ENCODE measurements around the gene ARHGAP10.

The ARHGAP10 gene

DNA sequence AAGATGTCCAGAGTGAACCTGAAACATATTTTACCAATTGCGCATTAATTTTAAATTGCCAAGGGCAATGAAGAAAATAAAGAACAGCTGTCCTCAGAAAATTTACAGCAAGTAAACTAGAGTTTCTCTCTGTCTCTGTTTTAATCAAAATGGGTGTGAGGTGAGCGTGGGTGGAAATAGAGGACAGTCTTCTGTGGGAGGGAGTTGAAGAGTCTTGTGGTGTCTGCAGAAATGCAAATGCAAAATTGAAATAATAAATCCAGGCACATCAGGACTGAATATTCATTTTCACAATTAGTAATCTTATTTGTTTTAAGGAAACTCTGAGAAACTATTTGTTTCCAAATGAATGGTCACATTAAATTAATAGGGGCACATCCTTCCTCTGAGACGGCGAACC lies 192.0 kb downstream of the ARHGAP10 start:
- no peak for DNase-seq

DNA sequence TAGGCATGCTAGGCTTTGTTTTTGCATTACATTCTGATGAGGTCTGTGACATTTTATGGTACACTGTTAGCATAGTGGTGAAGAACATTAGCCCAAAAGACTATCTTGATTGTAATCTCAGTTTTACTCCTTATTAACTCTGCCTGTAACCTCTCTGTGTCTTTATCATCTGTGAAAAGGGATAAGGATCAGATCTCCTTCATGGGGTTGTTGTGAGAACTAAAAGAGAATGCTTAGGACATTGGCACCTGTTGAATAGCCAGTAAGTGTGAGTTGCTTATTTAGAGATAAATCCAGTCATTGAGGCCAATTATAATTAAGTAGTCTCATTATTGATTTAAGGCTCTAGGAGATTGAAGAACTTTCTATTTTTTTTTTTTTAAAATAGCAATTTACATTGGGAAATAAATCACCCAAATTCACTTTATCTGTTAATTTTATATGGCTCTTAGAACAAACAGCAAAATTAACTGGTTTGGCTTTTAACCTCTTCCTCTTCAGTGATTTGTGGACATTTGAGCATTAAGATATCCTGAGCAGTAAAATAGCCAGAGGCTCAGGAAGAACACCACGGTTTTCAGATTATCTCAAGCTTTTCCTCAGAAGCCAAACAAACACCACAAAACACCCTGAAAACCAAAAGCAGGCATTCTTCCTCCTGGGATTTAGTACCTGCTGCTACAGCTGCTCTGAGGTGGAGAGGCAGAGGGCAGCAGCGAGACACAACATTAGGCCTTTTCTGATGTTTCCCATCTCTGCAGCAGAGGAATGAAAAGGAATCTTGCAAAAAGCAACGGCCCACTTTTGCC lies 192.9 kb downstream of the ARHGAP10 start:
- no peak for DNase-seq

DNA sequence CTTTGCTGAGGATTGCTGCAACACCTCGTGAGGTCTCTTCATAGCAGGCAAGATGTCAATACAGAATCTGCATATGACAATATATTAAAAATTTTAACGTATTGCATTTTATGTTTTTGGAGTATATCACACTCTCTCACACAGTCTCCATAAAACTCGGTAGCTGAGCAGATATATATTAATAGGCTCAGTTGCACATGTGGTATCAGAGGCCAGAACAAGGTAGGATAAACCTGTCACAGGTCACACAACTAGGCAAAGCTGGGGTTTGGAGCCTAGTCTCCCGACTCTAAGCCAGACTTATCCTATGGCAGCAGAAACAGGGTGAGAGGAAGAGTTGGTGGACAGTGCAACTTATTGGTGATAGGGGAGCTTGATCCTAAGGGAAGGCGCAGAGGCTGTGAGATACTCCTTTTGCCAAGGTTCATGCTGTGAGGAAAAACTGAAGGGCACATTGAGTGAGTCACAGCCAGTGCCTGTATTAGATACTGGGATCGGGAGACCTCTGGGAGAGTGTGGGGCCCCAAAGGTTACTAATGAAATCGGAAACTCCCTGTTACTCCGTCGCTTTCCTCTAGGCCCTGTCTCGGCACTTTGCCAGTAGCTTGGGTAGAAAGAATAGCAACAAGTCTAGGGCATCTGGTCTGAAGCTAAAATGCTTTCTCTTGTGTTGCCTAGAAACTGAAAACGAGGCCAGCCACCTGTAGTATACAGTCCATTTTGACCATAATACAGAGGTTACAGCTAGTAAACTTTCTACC lies 195.7 kb downstream of the ARHGAP10 start:
- DNase-seq = no peak

DNA sequence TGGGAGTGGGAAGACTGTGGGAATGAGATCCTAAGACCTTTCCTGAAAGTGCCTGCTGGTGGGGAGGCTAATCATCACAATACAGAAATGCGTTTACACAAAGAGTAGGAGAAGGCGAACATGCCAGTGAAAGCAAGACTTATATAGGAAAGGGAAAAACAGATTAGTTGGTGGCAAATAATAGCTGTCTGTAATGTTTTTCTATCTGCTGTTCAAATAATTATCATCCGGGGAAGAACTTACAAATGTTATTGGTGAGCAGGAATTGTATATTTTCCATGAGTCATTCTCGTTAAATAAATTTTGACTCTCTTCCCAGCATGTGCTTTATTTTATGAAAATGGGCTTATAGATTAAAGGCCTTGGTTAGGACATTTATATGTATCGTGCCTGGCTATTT lies 196.5 kb downstream of the ARHGAP10 start:
- no peak for DNase-seq

DNA sequence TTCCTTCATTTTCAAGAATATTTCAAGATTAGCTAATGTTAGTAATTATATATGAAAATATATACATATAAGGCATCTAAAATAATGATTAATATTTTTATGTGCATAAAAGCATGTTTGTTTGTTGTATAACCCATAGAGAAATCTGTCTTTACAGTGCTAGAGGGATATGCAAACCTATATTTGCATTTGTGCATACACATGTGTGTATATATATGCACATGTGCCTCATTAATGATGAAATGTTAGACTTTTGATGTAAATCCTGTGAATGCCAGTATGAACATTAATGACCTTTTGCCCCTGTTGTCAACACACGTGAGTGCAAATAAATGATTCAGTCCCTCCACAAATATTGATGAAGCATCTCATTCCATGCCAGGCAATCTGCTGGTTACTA lies 197.9 kb downstream of the ARHGAP10 start:
- DNase-seq = no peak

DNA sequence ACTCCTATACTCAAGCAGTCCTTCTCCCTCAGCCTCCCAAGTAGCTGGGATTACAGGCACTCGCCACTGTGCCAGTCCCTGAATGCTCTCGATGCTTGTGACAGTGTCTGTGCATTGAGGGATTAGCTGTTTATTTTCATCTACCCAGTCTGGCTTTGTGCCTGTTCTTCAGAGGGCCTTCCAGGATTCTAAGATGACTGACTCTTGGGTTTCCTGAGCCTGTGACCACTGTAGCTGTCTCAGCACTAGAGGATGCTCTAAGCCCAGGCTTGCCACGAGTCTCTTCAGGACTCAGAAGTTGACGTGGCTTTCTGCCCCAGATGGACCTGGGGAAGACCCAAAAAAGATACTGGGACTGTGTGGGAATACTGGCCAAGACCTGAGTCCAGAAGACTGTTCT lies 201.4 kb downstream of the ARHGAP10 start:
- no peak for DNase-seq

DNA sequence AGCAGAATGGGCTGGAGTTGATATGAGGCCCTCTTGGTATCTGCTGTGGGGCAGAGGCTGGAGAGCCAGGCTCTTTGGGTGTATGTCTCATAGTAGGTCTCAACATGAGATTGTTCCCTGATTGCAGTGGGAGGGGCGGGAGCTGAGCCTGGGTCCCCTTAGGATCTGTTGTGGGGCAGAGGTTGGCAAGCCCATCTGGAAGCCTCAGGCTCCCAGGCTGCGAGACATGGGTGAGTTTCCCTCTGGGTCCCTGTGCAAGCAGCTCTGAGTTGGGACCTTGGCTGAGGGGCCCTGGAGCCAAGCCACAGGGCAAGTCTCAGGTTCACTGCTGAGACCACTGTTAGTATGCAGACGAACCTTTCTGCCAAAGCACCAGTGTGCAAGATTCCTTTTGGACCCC lies 201.9 kb downstream of the ARHGAP10 start:
- no peak for DNase-seq

DNA sequence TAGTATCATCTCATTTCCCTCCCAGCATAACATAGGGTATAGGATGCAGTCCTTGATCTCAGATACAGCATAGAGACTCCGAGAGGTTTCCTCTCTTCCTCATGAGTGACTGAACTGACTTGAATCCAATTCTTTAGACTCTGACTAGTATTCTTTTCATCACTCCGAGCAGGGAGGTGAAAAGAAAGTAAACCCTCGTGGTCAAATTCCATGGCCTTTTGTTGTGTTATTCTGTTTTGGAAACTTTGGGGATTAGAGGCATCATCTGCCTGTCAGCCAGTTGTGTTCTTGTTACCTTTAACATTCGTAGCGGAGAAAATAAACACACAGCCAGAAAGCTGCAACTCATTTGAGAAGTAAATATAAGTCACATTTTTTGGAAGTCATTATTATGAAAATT lies 206.6 kb downstream of the ARHGAP10 start:
- no peak for DNase-seq

DNA sequence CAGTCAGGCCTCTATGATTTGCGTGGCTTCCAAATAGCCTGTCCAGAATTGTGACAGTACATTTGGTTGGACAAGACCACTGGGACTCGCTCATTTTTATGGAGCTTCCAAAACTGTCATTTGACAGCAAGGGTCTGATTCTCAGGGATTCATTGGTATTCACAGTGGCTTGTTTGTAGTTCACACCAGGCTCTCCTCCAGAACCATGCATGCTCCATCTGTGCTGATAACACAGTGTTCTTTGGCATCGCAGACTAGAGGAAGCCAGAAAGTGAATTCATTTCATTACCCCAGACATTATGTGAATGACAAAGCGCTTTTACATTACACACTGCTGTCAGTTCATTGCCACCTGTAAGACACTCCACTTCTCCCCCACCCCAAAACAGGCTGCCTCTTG lies 208.3 kb downstream of the ARHGAP10 start:
- DNase-seq = no peak

DNA sequence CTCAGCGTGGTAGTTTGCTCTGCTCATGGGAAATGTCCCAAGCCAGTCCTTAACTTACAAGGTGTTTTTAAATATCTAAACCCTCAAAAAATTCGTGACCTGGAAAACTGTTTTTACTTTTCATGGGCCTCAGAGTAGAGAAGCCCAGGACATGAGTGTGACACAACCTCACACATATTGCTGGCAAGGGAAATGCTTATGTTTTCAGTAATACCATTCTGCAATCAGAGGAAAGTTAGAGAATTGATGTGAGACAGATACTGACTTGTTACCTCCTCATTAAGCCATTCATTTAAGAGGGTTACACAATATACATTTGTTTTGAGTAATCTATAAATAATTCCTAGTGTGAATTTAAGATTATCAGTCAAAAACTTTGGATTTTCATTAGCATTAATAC lies 209.5 kb downstream of the ARHGAP10 start:
- DNase-seq = no peak

DNA sequence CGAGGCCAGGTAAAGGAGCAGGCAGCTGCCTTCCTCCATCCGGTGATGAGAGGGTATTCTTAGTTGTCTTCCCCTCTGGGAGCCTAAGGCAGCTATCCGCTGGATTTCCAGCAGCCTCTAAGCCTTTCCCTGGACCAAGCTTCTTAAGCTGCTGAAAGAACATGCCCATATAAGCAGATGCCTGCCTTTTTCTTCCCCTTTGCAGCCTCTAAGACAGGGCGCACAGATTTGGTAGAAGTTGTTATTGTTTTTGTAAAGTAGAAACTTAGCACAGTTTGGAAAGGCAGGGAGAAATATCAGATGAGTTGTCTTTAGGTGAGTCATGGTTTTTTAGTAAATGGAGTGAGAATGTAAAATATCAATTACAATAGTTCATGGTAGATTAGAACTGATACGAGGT lies 210.8 kb downstream of the ARHGAP10 start:
- no peak for DNase-seq

DNA sequence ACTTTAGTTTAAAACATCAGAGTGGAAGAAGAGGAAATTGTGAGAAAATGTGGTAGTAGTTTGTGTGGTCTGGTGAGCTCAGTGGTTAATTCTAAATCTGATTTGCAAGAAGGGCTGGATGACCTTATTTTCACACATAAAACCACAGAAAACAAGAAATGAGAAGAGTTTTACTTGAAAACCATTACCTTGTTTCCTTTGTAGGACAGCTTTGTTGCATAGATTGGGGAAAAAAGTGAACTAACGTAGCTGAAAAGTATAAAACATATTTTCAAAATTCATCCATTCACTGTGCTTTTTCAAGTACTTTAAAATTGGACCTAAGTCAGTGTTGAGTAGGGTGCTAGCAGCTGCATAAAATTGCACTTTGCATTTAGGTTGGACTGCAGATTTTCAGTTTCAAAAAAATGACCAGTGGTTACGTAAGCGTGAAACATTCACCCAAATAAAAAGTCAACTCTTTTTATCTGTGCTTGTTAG lies 211.3 kb downstream of the ARHGAP10 start:
- DNase-seq = peak; percentile 27

DNA sequence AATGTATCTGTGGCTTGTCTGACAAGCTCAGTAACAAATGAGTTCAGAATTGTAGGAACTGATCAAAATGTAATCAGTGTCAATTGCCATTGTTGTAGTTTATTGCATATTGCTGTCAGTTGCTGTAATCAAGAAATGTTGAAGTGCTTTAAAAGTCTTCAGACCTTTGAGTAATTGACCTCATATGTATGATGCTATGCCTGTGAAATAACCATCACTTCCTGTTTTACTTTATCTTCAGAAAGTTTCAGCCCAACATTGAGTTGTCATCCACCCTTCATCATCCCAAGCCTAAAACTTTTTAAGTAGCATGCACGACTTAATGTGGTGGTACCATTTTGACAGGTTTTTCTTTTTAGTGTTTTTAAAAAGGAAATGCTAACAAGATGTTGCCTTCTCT lies 212.4 kb downstream of the ARHGAP10 start:
- DNase-seq = no peak

DNA sequence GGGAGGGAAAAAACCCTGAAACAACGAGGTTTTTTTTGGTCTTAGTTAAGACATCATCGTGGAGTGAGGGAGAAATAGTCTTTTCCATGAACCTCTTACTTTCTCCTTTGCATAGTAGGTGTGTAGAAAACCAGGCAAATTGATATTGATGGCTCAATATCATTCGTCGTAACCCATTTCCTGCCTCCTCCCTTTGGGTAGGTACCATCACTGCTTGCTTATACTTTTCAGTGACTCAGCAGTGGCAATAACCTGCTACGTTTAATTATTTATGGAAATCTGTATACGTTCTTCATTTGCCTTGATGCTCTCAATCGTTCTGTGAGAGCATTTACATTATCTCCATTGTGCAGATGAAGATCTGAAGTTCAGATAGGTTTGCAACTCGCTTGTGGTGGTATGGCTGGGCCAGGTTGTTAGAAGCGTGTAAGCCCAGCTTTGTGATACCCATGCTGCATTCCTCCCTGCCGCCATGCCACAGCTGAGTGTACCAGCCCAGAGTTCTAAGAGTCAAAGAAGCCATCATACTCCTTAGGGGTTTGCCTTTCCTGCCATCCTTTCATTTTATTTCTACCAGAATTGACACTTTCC lies 212.9 kb downstream of the ARHGAP10 start:
- no peak for DNase-seq

DNA sequence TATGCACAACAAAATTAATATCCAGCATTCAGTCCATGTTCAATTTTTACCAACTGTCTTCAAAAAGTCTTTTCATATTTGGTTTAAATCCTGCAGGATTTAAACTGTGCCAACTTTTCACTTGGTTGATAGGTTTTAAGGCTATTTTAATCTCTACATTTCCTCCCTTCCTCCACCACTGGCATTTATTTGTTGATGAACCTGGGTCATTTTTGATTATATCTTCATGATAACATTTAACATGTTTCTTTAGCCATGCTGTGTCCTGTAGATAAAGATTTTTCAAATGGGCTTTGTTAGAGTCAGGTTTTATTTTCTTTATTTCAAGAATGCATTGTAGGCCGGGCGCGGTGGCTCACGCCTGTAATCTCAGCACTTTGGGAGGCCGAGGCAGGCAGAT lies 216.4 kb downstream of the ARHGAP10 start:
- no peak for DNase-seq

DNA sequence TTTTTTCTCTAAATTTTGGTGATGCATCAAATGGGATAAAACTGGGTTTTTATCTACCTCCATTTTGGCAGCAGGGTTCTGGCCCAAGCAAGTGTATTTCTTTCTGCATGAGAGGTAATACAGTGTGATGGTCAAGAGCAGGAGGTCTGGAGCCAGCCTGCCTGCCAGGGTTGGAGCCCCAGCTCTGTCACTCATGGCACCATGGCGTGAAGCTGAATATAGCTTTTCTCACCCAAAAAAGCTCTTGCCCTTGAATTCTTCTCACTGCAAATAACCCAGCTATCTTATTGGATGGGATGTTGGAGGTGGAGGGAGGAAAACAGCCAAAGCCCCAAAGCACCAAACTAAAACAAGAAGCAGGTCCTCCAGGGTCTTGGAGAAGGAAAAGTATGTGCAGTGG lies 218.4 kb downstream of the ARHGAP10 start:
- no peak for DNase-seq

DNA sequence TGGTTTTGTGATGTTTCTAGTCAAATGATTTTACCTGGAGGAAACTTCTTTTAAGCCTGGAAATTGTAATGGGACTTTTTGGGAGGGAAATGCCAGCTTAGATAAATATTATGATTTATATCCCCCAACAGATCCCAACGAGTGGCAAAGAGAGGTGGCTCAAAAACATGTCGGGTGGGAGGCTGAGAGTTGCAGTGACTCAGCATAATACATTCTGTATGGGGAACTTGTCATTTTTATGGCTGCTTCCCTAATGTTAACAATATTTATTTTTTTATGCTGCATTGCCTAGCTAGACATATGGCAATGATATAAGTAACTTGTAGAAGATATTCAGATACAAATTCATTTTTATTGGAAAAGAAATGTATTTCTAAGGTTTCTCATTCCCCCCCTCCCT lies 219.0 kb downstream of the ARHGAP10 start:
- no peak for DNase-seq

DNA sequence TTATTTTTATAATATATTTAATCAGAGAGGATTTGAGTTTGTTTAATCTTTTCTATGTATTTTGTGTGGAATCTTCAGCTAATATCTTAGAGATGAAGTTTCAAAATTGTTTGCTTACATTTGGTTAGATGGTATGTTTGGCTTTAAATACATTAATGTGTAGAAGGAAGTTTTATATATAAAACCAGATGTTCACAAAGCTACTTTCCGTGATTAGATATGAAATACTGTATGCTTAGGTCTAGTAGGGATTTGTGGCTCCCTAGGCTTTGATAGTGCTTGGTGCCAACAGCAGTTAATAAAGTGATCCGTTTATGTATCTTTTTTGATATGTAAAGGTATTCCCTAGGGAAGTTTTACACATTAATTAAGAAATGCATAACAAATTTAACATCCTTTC lies 223.0 kb downstream of the ARHGAP10 start:
- DNase-seq = no peak

DNA sequence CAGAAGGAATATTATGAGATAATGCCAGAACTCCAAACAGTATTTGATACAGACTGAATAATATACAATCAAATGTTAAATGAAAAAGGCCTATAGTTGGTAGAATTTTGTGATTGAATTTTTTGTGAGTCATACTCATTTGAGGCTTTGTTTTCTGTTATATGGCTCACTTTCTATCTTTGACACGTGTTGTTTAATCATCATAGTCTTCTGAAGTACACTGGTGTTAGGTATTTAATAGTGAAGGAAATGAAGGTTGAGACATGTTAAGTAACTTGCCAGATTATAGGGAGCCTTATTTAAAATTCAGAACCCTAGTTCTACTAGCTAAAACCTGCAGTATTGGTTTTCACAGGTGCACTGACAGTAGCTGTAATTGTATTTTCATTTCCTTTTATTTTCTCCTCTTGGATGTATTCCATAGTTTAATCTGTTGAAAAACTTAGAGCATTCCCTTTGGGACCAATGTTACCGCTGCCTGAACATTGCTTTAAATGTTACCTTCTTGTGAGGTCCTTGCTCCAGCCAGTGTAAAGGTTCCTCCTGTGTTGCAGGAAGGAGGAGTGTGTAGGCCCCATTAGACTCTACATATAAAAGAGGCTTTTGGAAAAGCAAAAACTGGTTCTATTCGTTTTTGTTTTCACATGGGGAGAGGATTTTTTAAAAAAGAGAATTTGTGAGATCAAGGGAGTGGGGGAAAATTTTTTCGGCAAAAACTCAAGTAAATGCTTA lies 224.1 kb downstream of the ARHGAP10 start:
- DNase-seq = no peak

DNA sequence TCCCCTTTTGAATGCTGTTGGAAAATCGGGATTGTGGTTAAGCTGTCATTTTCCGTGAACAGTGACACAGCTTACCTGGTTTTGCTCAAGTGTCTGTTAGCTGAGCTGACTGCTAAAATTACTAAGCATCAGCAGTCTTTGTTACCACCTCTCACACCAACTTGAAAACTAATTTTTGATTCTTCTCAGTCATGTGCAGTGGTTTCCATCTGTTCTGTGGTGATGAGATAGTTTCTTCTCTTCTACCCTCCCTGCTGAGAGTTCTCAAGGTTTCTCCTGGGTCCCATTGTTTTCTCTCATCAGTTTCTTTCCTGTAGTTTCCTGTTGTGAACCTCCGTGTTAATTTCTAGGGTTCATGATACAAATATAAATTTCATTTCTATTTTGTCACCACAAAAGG lies 225.6 kb downstream of the ARHGAP10 start:
- DNase-seq = no peak

DNA sequence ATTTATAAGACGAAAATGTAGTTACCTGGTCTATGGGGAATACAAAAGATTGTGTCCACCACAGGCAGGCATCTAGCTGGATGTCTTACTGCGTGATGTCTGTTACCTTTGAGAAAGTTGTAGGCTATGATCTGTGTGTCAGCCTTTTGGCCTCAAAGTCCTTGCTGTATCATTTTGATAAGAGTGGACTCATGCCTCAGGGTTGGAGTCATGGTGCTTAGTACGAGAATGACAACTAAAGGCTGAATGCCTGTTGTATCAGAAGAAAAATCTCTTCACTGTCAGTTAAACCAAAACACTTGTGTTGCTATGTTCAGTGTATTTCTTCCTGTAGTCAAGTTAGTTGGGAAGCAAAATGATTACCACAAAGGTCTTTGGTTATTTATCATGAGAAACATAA lies 226.2 kb downstream of the ARHGAP10 start:
- DNase-seq = no peak

DNA sequence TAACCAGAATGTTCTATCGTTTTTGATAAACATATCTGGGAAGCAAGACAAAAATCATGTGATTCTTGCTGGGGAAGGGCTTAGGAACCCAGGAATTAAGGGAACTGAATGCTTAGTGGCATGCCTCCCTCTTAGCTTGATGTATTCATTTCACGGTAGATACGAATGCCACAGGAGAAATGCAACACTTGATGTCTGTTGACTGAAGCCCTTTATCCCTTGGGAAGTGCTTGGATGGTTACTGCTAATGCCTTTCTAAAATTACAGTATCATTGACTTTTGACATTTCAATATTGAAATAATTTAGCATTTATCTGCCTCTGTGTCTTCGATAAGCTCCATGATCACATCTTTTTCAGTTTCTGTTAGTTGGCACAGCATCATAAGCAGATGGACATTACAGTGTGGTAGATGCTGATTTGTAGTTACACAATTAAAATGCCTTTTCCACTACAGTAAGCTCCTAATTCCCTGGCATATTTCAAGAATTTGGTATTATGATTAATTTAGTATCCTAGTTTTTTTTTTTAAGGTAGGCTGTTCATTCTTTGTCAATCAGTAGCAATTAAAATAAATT lies 226.7 kb downstream of the ARHGAP10 start:
- no peak for DNase-seq

DNA sequence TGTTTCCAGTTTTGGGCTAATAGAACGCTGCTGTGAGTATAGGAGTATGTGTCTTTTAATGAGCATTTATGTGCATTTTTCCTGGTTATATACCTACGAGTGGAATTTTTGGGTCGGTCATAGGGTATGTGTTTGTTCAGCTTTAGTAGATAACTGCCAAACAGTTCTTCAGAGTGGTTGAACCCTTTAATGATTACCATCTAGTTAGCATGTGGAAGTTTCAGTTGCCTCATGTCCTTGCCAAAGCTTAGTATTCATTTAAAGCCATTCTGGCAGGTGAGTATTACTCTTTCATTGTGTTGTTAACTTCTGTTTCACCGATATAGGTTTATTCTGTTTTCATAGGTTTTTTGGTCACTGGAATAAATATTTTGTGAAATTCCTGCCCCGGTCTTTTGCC lies 229.1 kb downstream of the ARHGAP10 start:
- DNase-seq = no peak

Data from central memory CD4-positive, alpha-beta T cell (primary cell).